Cerebellar nuclear complex (tissue), 1 donor: ENCODE data around the gene PUSL1.

Experiments used
- DNase-seq, 2 experiments: peaks; one replicate each; lab custom pipeline; 2025; lab: John Stamatoyannopoulos, UW

The PUSL1 gene

DNA sequence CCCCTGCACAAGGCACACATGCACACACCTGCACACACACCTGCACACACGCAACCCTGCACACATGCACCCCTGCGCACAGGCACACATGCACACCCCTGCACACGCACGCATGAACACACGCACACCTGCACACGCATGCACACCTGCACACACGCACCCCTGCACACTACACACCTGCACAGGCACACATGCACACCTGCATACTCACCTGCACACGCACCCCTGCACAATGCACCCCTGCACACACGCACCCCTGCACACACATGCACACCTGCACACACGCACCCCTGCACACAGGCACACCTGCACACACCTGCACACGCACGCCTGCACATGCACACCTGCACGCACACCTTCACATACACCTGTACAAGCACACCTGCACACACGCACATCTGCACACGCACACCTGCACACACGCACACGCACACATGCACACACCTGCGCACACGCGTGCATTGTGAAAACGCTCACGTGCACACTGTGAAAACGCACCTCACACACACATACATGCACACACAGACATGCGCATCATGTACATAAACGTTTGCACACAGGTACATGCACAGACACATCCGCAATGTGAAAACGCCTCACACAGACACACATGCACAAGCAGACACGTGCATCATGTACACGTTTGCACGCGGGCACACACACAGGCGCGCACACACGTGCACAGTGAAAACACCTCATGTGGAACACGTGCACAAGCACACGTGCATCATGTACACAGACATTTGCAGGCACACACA, 32.6 kb downstream of the PUSL1 start:
- DNase-seq: no peak

GRCh38 chr1:1341549-1342021, 33.2 kb downstream of the PUSL1 start:
- no peak for DNase-seq

GRCh38 chr1:1342061-1342562, 33.7 kb downstream of the PUSL1 start:
- DNase-seq: no peak

DNA sequence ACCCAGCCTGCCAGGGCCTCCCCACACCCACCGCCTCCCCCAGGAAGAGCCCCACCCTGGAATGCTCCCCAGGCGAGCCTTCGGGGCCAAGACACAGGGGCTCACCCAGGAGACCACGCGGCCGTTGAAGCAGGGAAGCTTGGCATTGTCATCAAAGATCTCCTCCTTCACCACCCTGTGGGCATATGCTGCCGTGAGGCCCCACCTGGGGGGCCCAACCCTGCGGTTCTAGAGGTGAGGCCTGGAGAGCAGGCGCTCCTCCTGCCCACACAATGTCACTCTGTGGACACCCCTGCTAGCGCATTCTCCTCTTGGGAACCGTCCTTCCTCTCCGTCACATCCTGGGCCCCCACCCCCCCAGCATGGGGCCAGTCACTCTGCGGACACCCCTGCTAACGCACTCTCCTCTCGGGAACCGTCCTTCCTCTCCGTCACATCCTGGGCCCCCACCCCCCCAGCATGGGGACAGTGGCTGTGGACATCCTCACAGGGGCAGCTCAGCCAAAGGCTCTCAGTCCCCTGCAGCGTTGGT, 34.3 kb downstream of the PUSL1 start:
- no peak for DNase-seq

GRCh38 chr1:1343811-1344421, 35.5 kb downstream of the PUSL1 start:
- DNase-seq: no peak

DNA sequence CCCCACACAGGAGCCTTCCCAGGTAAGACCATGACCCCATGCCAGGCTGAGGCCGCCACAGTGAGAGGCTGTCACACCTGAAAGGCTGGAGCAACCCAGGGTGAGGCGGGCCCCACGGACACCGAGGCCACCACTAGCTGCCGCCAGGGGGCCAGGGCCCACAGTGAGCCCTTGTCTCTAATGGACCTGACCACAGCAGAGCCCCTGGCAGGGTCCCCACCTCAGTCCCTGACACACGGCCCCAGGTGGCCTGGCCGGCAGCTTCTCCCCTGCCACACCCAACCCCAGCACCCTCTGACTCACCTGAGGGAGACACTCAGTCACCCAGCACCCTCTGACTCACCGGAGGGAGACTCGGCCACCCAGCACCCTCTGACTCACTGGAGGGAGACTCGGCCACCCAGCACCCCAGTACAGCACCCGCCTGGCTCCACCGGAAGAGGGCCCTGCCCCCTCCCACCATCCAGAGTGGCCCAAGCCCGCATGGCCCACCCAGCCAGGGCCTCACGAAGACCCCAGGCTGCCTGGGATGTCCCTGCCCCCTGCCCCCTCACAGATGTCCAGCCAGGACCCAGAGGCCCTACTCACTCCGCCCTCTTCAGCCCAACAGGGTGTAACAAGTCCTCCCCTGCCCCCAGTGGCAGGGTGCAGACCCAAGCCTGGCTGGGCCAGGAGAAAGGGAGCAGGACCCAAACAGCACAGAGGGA, 36.4 kb downstream of the PUSL1 start:
- DNase-seq: no peak

DNA sequence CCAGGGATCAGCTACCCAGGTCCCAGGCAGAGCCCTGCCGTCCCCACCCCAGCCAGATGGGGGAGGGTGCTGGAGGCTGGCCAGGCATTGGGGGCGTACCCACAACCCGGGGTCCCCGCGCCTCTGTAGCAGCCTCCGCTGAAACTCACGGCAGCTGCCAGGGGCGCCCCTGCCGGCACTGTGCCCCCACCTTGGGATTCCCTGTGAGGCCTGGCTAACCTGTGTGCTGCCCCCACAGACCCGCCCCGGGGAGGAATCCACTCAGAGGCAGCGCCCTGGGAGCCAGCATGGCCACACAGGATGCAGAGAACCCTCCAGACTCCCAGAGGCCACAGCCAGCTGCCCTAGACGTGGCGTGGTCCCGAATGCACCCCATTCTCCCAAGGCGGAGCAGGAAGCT, 37.0 kb downstream of the PUSL1 start:
- DNase-seq: no peak

- no peak for DNase-seq
These were observed 37.6 kb downstream of the PUSL1 start for GRCh38 chr1:1345860-1346500.

GRCh38 chr1:1346501-1346890, 38.1 kb downstream of the PUSL1 start:
- no peak for DNase-seq

DNA sequence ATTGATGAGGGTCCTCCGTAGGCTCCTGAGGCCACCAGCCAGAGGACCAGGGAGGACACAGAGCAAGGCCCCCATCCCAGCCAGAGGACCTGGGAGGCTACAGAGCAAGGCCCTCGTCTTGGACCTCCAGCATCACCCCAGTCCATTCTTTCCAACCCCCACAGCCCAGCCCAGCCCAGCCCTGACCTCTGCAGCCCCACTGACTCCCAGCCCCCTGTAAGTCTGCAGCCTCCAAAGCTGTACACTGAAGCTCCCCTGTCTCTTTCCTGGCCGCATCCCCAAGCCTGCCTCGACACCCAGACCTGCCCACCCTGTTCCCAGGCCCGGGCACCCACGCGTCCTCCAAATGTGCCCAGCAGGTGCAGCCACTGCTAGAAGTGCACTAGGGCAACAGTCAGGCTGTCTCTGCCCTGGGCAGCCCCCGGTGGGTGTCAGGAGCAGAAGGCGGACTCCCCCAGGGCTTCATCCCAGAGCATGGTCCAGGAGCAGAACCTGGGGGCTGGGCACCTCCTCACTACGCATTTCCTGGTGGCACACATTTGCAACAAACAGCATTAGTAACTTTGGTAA, 38.7 kb downstream of the PUSL1 start:
- DNase-seq: no peak

DNA sequence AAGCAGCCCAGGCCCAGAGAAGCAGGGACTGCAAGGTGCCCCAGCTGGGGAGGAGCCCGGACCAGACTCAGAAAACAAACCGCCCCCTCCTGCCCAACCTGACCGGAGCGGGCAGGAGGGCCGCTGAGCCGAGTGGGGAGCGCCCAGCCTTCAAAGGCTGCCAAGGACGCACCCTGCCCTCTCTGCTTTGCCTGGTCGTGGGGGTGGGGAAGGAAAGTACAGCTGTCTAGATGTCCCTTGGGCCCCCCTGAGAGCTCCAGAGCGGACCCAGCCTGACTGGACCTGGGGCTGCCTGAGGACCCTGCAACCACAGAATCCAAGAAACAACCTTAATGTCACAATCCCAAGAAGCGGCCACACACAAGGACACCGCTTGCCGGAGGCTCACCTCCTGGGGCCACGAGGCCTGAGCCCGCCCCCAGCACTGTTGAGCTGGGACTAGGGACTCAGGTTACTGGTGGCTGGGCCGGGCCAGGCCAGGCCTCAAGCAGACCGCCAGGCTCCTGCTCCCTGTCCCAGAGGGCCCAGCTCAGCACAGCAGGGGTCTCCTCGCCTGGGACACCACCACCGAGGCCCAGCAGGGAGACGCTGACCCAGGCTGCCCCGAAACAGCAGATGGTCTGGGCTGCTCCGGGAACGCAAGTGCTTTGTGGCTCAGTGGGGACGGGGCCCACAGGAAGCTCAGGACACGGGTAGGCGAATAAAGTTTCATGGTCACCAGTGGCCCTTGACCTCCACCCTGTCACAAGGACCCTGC, 39.4 kb downstream of the PUSL1 start:
- no peak for DNase-seq

GRCh38 chr1:1348420-1349255, 40.2 kb downstream of the PUSL1 start:
- DNase-seq: no peak

GRCh38 chr1:1349256-1350012, 41.0 kb downstream of the PUSL1 start, which contains the start of gene DVL1:
TSS of gene DVL1 (minus strand) at chr1:1349418. CDS start at chr1:1349065, 353 bp downstream.
- no peak for DNase-seq

- DNase-seq: no peak
These were observed 43.4 kb downstream of the PUSL1 start for GRCh38 chr1:1351511-1352427.

GRCh38 chr1:1352786-1353388, 44.5 kb downstream of the PUSL1 start:
- no peak for DNase-seq

GRCh38 chr1:1353389-1354151, 45.2 kb downstream of the PUSL1 start:
- no peak for DNase-seq
